ENCODE data around the gene GLI3.
A peak's percentile ranks its signal among the peaks of the same experiment; 100 is the strongest.

The GLI3 gene

DNA sequence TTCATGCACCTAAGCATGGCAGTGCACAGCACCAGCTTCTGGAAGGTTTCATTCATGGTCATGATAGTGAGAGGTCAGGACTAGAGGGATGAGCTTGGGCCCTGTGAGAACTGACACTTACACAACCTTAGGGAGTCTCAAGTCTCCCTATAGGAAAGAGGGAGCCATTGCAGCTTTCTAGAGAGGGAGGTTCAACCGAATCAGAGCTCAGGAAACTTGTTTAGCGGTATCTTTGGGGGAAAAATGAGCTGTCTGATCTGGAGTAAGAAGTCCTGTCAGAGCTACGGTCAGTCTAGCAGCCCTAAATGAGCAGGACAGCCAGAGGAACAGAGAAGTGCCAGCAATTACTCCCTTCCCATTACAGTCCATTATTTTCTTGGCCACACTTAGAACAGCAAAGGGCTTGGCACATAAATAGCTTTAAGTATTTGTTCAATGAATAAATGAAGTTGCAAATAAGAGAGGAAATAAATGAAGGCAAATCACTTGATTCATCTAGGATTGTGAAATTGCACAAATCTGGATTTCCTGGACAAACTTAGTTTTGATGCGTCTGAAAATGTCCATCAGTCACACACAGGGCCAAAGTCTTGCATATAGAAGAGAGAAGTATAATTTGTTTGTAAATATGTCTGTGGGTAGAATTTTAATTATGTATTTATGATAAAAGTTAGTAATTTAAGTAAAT is 262.0 kb downstream of the GLI3 start:
- no peak for DNase-seq (ENCODE audit: extremely low read depth in 1 of 2, low read depth in 1 of 2)

DNA sequence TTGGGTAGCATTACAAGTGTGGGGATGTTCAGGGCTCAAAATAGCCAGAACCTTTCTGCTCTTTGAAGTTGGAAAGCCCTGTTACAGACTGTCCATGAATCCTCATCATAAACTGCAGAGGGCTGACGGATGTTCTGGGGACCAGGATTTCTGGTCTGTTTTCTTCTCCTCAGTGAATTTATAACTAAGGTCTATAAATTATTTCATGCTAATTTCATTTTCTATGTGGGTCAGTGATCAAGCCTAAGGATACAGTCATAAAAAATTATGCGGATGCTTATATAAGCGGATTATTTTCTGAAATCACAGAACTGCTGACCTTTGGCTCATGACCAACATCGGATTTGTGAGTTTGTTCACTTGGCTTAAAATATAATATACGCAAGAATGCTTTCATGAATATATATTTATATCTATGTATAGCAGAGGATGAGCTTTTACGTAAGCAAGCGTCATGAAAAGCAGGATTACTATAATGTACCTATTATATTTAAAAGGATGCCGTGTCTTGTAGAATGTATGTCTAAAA is 263.7 kb downstream of the GLI3 start:
- DNase-seq (ENCODE audit: extremely low read depth in 1 of 2, low read depth in 1 of 2), result no peak

DNA sequence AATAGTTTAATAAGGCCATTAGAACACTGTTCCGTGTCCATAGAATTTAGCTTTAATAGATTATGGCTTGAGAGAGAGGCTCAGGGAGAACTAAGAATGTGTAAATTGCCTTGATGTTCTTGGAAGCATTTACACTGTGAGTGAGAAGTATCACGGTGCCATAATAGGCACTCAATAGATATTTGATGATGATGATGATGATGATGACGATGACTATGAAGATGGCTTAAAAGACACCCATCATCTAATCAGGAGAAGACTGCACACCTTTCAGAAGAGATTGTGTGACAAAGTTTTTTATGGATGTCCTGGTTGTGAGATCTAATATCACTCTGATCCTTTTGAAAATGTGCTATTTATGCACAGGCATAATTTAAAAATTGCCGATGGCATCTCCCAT is 264.2 kb downstream of the GLI3 start:
- DNase-seq (ENCODE audit: extremely low read depth in 1 of 2, low read depth in 1 of 2), result no peak

DNA sequence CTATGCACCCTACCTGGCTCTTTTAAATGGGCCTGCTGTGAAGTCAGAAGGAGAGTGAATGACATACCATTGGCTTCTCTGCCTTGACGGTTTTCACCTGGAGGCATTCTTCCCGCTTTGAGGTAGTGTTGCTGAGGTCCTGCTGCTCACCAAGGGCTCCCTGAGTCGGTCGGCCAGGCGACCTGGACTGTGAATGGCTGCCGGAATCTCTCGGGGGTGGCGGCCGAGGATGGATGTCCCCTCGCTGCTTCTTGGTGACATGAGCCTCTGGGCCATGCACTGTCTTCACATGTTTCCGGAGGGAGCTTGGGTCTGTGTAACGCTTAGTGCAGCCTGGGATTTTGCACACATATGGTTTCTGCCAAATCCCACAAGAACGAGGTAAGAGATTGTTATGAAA is 264.7 kb downstream of the GLI3 start:
- no peak for DNase-seq (ENCODE audit: extremely low read depth in 1 of 2, low read depth in 1 of 2)

DNA sequence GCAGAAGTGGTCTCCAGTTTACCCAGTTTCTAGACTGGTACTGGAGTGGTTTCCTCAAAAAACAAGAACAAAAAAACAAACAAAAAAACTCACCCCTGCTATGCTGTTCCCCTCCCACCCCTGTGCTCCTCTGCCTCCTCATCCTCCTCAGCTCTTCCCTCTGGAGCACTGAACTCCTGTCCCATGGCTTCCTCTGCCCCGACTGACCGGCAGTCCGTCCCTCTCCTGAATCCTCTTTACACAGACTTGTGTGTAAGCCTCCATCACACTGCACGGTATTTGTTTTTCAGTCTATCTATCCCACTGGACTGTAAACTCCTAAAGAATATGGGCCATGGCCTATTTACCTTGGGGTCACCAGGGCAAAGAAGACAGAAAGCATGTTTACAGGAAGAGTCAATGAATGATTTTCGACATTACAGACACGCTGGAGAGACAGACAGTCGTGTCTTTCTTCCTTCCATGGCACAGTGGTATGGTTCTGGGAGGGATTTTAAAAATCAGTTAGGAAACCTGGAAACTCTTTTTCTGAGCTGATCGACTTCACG is 265.3 kb downstream of the GLI3 start:
- no peak for DNase-seq (ENCODE audit: extremely low read depth in 1 of 2, low read depth in 1 of 2)

DNA sequence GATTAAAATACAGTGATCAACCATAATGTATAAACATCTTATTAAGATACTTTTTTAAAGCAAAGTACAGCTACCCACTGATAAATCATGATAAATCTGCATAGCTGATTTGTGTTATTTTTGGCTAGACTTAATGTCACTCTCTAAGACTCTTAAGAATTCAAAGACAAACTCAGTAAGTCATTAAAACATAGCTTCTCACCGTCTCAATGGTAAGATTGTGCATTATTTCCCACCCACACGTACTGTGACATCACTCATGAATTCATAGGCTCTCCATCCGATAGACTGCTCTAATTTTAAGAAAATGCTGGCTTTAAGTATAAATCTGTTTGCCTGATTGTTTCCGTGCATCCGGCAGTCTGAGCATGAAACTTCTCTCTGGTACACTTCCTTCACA is 266.1 kb downstream of the GLI3 start:
- DNase-seq (ENCODE audit: extremely low read depth in 1 of 2, low read depth in 1 of 2), result no peak

DNA sequence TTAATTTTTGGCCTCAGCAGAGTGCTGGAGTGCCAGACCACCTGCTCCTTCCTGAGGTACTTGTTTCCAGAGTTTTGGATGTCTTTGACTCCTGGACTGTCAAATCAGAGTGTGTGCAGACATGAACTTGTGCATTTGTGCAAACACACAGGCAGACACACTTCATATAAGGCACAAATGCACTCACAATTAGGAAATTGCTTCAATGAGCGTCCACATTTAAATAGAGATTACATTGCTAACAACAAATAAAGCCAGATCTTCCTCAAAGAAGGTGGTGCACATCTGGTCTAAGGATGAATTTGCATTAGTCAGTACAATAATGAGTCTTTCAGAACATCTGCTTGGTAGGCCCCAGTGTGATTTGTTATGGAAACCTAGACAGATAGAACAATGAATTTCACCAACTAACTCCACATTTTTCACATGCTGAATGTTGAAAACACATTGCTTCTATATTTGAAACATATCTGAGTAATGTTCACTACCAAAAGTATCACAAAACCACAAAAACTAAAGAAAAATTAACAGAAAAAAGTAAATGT is 267.4 kb downstream of the GLI3 start:
- DNase-seq (ENCODE audit: extremely low read depth in 1 of 2, low read depth in 1 of 2), result no peak

DNA sequence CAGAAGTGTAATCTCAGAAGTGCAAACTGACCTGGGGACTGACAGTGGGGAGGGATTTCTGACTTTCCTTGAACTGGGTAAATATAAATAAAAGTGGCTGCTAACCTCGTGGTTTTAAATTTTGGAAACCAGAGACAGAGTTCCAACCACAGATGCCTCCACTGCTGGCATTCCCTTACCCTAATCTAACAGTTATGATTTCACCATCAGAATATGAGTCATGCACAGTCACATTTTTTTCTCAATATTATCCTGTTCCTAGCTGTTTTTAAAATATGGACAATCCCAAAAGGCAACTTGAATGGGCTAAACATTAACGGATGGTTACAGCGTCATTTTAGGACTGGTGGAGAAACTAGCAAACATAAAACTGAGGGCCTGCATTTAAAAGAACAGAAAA is 269.9 kb downstream of the GLI3 start:
- no peak for DNase-seq (ENCODE audit: extremely low read depth in 1 of 2, low read depth in 1 of 2)

DNA sequence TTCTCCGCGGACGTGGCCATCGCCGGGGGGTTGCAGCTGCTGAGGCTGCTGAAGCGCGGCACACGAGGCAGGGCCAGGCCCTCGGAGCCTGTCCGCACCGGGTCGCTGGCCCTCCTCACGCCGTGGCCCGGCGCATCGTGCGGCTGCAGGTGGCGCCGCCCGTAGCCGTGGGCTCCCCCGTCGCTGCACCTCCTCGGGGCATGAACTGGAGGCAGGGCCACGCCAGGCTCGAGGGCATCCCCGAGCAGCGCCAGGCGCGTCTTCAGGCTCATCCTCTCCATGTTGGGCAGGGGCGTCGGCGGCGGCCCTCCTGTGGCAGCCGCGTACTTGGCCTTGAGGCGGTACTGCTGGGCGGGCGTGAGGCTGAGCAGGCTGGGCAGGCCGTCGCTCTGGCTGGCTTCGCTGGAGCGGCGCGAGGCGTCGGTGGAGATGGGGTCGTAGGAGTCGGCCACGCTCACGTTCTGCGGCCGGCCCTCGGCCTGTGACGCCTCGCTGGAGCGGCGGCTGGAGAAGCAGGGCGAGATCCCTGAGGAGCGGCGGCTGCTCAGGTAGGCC is 271.0 kb downstream of the GLI3 start:
- no peak for DNase-seq (ENCODE audit: extremely low read depth in 1 of 2, low read depth in 1 of 2)

DNA sequence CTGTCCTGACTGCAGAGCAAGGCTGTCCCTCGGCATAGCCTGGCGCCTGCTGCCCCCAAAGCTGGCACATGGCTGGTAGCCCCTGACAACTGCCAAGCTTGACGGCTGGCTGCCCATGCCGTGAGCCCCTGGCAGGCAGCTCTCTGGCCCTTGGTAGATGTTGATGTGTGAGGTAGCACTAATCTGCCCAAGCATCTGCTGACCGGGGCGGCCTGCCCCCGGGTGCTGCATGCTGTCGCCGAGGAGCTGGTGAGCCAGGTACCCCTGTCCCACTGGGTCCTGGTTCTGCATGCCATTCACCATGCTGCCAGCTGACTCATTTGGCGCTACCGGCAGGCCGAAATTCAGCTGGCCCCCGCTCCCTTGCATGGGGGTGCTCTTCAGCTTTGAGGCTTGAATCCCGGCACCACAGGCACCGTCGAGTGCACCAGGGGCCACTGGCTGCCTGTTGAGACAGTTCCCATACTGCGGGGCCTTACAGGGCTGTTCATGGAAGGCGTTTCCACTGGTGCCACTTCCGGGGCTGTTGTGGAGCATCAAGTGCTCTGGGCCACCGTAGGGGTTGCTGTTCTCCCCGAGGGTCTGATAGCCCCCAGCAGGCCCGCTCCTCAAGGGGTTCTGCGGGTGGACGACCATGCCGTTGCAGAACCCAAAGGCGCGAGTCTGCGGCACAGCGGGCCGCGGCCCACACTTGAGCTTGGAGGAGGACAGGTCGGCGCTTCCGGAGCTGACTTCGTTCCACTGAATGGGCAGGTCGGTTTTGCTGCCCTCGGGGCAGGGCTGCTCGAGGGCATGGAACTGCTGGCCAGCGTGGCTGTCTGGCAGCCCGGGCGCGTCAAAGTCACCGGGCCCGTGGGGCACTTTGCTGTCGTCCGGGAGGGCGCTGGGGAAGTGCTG is 271.9 kb downstream of the GLI3 start:
- DNase-seq (ENCODE audit: extremely low read depth in 1 of 2, low read depth in 1 of 2), result no peak

DNA sequence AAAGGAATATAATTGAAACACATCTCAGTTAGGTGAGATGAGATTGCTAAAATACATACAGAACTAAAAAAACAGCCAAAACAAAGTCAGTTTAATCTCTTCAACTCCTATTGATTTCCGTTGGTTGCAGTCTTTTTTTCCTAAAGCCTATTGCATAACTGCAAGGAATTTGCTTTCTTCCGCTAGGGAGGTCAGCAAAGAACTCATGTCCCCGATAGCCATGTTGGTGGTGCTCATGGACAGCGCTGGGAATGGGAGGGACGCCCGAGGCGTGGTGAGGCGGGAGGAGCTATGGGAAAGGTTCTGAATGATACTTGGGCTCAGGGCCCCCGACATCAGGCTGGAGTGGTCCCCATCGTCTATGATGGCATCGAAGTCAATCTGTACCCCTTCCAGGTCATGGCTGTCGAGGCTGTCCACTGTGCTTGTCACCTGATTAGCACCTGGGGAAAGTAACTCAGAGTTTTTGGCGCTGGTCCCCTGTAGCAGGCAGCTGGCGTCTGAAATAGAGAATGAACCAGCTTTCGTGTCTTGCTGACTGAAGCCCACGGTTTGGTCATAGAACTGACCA is 272.7 kb downstream of the GLI3 start:
- DNase-seq (ENCODE audit: extremely low read depth in 1 of 2, low read depth in 1 of 2), result no peak

DNA sequence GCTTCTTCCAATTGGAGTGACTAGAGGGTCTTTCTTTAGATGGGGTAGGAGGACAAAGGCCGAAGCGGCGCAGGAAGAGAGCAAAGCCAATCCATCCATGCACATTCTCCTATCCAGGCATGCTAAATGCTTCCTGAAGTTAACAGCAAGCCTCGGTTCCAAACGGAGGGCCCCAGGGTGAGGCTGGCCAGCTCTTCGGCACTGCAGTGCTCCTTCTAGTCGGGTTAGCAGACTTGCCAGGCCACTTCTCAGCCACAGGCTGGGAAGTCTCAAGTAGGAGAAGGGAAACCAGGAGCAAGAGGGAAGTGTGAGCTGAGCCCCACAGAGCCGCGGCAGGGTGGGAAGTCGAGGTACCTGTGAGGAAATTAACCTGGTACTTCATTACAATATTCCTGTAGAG is 280.3 kb downstream of the GLI3 start:
- DNase-seq (ENCODE audit: extremely low read depth in 1 of 2, low read depth in 1 of 2), result no peak

DNA sequence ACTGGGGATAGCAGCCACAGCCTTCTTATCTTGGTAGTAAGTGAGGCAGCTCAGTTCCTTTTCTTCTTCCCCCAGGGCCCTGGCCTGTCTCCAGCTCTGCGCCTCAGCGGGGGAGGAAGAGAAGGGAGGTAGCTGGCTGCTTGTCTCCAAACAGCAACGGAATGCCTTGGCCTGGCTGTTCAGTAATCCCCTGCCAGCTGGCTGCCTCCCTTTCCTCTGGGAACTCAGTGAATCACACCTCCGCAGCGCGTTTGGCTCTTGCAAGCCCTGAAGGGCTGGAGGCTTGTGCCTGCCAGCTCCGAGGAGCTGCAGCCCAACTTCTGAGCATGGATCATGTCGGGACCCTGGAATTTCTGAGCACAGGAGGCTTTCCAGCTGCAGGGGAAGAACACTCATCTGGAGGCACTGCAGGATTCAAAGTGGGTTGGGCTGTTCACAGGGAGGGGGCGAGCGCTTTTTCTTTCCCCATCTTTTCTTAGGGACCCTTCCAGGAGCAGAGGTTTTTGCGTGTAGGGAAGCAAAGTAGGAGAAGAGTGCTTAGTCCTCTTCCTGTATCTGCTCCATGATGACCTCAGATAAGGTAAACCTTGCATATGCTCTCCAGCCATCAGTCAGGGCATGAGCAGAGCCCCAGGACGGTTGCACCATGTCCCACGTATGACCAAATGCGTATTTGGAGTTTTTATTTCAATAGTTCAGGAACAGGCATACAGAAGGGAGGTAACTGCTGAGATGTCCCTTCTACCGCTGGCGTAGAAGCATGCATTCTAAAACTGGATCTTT is 280.9 kb downstream of the GLI3 start:
- no peak for DNase-seq (ENCODE audit: extremely low read depth in 1 of 2, low read depth in 1 of 2)

DNA sequence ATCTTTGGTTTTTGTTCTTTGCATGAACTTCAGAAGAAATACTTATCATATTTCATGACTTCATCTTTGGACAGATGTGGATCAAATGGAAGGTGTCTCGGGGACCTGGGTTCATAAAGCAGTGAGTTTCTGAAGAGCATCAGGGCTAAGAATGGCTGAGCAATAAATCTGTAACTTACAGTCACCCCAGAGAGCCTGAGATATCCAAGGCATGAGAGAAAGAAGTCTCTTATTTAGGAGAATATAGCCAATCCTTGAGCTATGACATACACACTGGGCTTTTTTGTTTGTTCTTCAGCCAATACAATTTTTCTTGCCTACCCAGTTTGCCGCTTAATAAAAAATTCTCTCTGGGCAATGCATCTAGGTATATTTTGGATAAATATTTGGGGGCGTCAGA is 281.6 kb downstream of the GLI3 start:
- DNase-seq (ENCODE audit: extremely low read depth in 1 of 2, low read depth in 1 of 2), result no peak

DNA sequence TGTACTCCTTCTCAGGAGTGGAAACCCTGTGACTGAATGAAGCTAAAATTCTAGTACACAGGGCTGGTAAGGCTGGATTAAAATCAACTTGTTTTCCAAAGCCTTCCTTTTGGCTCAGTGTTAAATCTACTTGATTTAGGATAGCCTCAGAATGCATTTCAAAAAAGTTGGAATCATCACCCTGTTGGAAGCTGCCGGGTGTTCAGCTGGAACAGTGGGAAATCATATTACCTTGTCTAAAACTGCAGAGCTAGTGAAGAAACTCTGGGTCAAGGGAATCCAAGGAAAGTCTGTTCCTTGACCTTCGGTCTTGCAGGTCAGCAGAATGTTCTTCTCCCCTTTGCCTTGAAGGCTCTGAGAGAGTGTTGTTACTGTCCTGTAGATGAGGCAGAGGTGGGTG is 282.0 kb downstream of the GLI3 start:
- DNase-seq (ENCODE audit: extremely low read depth in 1 of 2, low read depth in 1 of 2), result no peak

DNA sequence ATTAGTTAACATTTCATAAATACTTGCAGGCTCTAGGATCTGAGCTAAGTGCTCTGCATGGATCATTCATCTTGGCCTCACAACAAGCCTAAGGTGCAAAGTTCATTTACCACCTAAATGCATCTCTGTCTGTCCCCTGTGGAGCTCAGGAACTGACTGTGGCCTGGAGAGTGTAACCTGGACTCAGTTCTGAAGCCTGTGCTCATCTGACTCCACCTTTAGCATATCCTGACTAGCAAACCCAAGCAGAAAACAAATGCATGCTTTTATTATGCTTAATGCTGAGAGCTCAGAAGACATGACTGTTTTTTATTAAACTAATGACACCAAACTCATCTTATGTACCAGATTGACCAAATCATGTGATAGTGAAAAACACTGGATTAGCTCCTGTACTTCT is 288.5 kb downstream of the GLI3 start:
- DNase-seq (ENCODE audit: extremely low read depth in 1 of 2, low read depth in 1 of 2), result no peak

DNA sequence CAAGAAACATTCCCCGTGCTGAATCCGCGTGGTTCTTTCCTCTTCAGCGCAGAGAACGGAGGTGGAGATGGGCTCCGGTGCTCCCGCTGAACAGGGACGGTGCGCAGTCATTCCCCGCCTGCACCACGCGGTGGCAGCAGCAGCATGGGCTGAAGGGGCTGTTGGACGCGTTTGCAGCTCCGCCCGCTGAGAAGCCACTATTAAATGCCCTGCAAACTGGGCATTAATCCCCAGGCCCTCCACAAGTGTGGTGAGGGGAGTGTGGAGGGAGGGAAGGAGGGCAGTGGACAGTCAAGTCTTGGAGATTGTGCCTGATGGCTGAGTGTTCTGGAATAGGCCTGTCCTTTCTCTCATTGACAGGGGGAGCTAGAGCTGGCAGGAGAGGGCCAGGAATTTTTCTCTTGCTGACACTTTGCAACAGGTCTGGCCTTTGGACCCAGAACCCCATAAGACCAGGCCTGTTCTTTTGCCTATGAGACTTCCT is 293.9 kb downstream of the GLI3 start:
- DNase-seq (ENCODE audit: extremely low read depth in 1 of 2, low read depth in 1 of 2), result peak; percentile 4 to 45

DNA sequence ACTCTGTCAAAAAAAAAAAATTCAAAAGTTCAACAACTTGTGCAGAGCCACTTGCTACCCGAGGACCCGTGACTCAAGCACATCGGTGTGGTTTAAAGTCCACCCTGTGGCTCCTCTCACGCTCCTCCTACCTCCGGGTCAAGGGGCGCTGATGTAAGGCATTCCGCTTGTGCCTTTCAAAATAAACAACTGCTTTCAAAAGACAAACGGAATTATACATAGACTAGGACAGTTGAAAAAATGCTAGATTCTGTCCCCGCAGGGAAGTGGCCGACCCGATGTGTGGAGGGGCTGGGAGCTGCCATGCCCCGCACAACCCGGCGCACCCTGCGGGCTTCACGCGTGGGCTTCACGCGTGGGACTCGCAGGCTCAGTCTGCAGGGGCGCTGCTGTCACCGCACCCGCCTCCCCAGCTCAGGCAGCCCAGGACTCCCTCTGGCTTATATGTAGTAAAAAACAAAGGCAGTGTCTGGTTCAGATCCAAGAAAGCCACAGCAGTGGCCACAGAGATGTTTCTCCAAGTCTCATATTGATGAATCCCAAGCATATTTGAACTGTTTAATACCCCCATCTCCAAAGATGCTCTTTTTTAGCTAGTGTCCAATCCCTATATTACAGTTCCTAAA is 294.4 kb downstream of the GLI3 start:
- no peak for DNase-seq (ENCODE audit: extremely low read depth in 1 of 2, low read depth in 1 of 2)

DNA sequence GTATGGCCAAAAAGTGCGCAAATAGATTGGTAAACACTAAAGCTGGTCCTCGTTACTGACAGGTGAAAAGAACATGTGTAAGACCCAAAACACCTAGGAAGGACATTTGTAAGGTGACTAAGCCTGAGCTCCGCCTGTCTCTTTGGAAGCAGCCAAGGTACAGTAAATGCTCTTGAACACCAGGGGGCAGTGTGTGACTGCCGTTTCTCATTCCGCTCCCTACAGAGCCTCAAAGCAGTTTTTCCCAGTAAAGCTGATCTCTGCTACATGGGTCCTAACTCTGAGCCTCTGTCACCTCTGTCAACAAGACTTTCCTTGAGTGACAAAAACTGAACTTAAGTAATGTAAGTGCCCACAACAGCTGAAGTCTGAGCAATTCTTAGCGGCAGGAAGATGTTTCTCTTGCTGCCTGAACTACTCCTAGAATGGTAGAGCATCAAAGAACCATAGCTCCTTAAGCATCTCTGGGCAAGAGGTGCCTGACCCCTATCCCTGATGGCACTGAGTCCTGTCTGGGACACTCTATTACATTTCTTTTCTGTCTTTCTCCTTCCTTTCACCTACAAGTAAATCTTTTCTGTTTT is 296.2 kb downstream of the GLI3 start:
- peak in 1 of 2 donors; percentile 24 for DNase-seq (ENCODE audit: extremely low read depth in 1 of 2, low read depth in 1 of 2)

Data from activated CD8-positive, alpha-beta memory T cell treated with anti-CD3 and anti-CD28 coated beads for 1 hour (primary cell).